ENCODE results near the gene GSTK1. TPM values are rescaled to one million over a fixed set of nuclear protein-coding genes. Genes with fewer than 3 reads are reported as not detected.

Gene GSTK1
- total RNA-seq, 1 donor: 91.9 TPM

GRCh38 chr7:143315776-143316175 is 52.5 kb downstream of the GSTK1 start, which contains the start of gene CLCN1:
CLCN1 (plus strand) TSS chr7:143316111; CDS start chr7:143316213, 102 bp downstream.
- DNase-seq (ENCODE audit: low read depth): no peak
- H3K4me3 ChIP-seq (ENCODE audit: low read depth, low read length): no peak within 1 kb of the TSS
- no peak for TF ChIP-seq CTCF (IDR thresholded peaks at IDR 0.05; ENCODE audit: insufficient read depth, low read length)

- no peak for DNase-seq (ENCODE audit: low read depth)
- no peak for TF ChIP-seq CTCF (IDR thresholded peaks at IDR 0.05; ENCODE audit: insufficient read depth, low read length)
- no peak overlapping the region for H3K4me3 ChIP-seq (ENCODE audit: low read depth, low read length)
Measured at GRCh38 chr7:143316492-143316891, 53.3 kb downstream of the GSTK1 start.

- no peak for TF ChIP-seq CTCF (IDR thresholded peaks at IDR 0.05; ENCODE audit: insufficient read depth, low read length)
- peak; percentile 65 for DNase-seq (ENCODE audit: low read depth)
- no peak overlapping the region for H3K4me3 ChIP-seq (ENCODE audit: low read depth, low read length)
Measured at GRCh38 chr7:143318661-143319060, 55.4 kb downstream of the GSTK1 start.

Small RNA genes lying within 50 kb of the gene (small RNA-seq; reads per million reads assigned to genes)
- gene AC073342.3 (not detected), gene RN7SL481P (not detected), gene RN7SL535P (not detected)

Other genes with a start within 250 kb of the GSTK1 start
- not detected in 2 replicates for gene OR9A2, start 236.3 kb upstream of the GSTK1 start, total RNA-seq (ENCODE audit: low replicate concordance)
- not detected in 2 replicates for gene OR6V1, start 211.1 kb upstream of the GSTK1 start, total RNA-seq (ENCODE audit: low replicate concordance)
- not detected in 2 replicates for gene PIP, start 131.4 kb upstream of the GSTK1 start, total RNA-seq (ENCODE audit: low replicate concordance)
- gene TAS2R39, start 80.0 kb upstream of the GSTK1 start, total RNA-seq (ENCODE audit: low replicate concordance): not detected in 2 replicates
- not detected in 2 replicates for gene TAS2R40, start 41.4 kb upstream of the GSTK1 start, total RNA-seq (ENCODE audit: low replicate concordance)
- not detected in 2 replicates for gene TMEM139, start 21.5 kb downstream of the GSTK1 start, total RNA-seq (ENCODE audit: low replicate concordance)
- 18.4 and 19.8 TPM in 2 replicates for gene CASP2, start 24.9 kb downstream of the GSTK1 start, total RNA-seq (ENCODE audit: low replicate concordance)
- 0.16 TPM in 1 of 2 replicates, not detected in the other for gene CLCN1, start 52.7 kb downstream of the GSTK1 start, total RNA-seq (ENCODE audit: low replicate concordance)
- 3.2 and 4.0 TPM in 2 replicates for gene FAM131B, start 99.3 kb downstream of the GSTK1 start, total RNA-seq (ENCODE audit: low replicate concordance)
- gene ZYX, start 117.9 kb downstream of the GSTK1 start, total RNA-seq (ENCODE audit: low replicate concordance): 41.6 and 48.4 TPM in 2 replicates
- not detected in 2 replicates for gene EPHA1, start 145.4 kb downstream of the GSTK1 start, total RNA-seq (ENCODE audit: low replicate concordance)
- gene TAS2R60, start 180.0 kb downstream of the GSTK1 start, total RNA-seq (ENCODE audit: low replicate concordance): not detected in 2 replicates
- gene TAS2R41, start 214.4 kb downstream of the GSTK1 start, total RNA-seq (ENCODE audit: low replicate concordance): 0.09 TPM in 1 of 2 replicates, not detected in the other

Data from fibroblast of the aortic adventitia (primary cell).